CD4-positive, alpha-beta T cell (primary cell): ENCODE measurements around the gene CYTH4. TPM values are rescaled to one million over a fixed set of nuclear protein-coding genes. Genes with fewer than 3 reads are reported as not detected.

Source experiments
- ATAC-seq: fragments of 200-7000 bp; cut with Tn5 transposase; one replicate; pipeline ENCODE4 v1.10.0; 2022; ENCODE audit warnings: mild to moderate bottlenecking; ENCODE audit not compliant: poor library complexity
- CTCF ChIA-PET: fragments of 350-600 bp; sonication (Branson Sonifier 250); formaldehyde crosslinking; loops from one replicate; lab custom pipeline; 2021; ENCODE audit warnings: antibody characterized with exemption, inconsistent platforms; lab: Charles Lee
- POLR2A ChIA-PET: fragments of 350-600 bp; sonication (Branson Sonifier 250); formaldehyde crosslinking; loops from one replicate; lab custom pipeline; 2021; ENCODE audit warnings: antibody characterized with exemption, inconsistent platforms; lab: Charles Lee
- DNase-seq, 14 experiments: peaks; one replicate each; pipeline ENCODE4 v3.0.0-alpha.2; 2013 to 2020; ENCODE audit warnings: mixed read lengths in 2 of 14
- H3K27ac ChIP-seq, 2 donors: one replicate each; pipeline versions ENCODE4 v1.5.1 to v1.7.0; 2013; ENCODE audit warnings: low read length in 2 of 2, low read depth in 1 of 2, mild to moderate bottlenecking in 1 of 2
- H3K27me3 ChIP-seq, 2 experiments: 1 replicate in 1 of 2; 2 replicates in 1 of 2; pipeline versions ENCODE4 v1.6.1 to v1.7.0; 2013; ENCODE audit warnings: low read length in 2 of 2, control low read depth in 1 of 2, mild to moderate bottlenecking in 1 of 2, moderate library complexity in 1 of 2; ENCODE audit not compliant: insufficient read depth in 2 of 2, control insufficient read depth in 1 of 2
- H3K36me3 ChIP-seq: one replicate; pipeline ENCODE4 v1.6.1; 2013; ENCODE audit warnings: low read length, control low read depth; ENCODE audit not compliant: insufficient read depth
- H3K4me1 ChIP-seq: one replicate; pipeline ENCODE4 v1.6.1; 2013; ENCODE audit warnings: low read length, control low read depth; ENCODE audit not compliant: insufficient read depth
- H3K4me3 ChIP-seq: one replicate; pipeline ENCODE4 v1.5.1; 2013; ENCODE audit warnings: mild to moderate bottlenecking, low read length, moderate library complexity
- H3K9me3 ChIP-seq, 2 experiments: 1 replicate in 1 of 2; 2 replicates in 1 of 2; pipeline versions ENCODE4 v1.6.1 to v1.7.0; 2013; ENCODE audit warnings: low read length in 2 of 2, mild to moderate bottlenecking in 2 of 2, control low read depth in 1 of 2, moderate library complexity in 1 of 2; ENCODE audit not compliant: control insufficient read depth in 1 of 2, insufficient read depth in 1 of 2
- H3K27ac Mint-ChIP-seq: one replicate; pipeline ENCODE4 v1.8.0; 2020; ENCODE audit warnings: mixed read lengths
- H3K27me3 Mint-ChIP-seq: one replicate; pipeline ENCODE4 v1.8.0; 2021; ENCODE audit warnings: mixed read lengths
- H3K36me3 Mint-ChIP-seq: one replicate; pipeline ENCODE4 v1.8.0; 2021; ENCODE audit warnings: low read depth, mixed read lengths
- H3K4me1 Mint-ChIP-seq: one replicate; pipeline ENCODE4 v1.8.0; 2021; ENCODE audit warnings: low read depth, mixed read lengths
- H3K4me3 Mint-ChIP-seq: one replicate; pipeline ENCODE4 v1.8.0; 2020; ENCODE audit warnings: mild to moderate bottlenecking, mixed read lengths
- H3K9me3 Mint-ChIP-seq: one replicate; pipeline ENCODE4 v1.8.0; 2020; ENCODE audit warnings: mixed read lengths
- CTCF ChIP-seq: fragments of 200-600 bp; IDR thresholded peaks from one replicate; pipeline ENCODE4 v1.8.0; 2022; ENCODE audit warnings: antibody characterized with exemption, mild to moderate bottlenecking
- intact Hi-C, 2 experiments: fragments of 100-400 bp; cut with DNase I in 1 of 2; cut with micrococcal nuclease in 1 of 2; formaldehyde crosslinking; loops; one replicate each; pipeline versions ENCODE4 v1.15.1 to v1.9.0; 2023 to 2025; cut with DNase I, micrococcal nuclease
- total RNA-seq, 174 experiments: library from RNA in 2 of 174; stranded (reverse) in 2 of 174; gene quantifications; one replicate each; pipeline ENCODE4 v1.2.3 and lab custom pipeline; 2021 to 2026

The CYTH4 gene
- total RNA-seq, 2 experiments from 2014 or later, result 134 to 138 TPM

DNA sequence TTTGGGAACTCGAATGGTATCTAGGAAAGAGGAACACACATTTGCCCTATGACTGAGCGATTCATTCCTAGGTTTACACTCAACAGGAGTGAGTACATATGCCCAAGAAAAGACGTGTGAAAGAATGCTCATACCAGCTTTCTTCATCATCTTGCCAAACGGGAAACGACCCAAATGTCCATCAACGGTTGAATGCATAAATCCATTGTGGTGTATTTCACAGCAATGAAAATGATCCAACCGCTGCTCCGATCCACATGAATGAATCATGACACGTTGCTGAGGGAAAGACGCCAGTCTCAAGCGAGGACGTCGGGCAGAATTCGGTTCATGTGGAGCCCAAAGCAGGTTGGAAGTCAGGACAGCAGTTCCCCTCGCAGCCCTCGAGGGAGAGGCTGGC, 71.5 kb downstream of the CYTH4 start:
- Histone ChIP-seq H3K27ac (no peak overlapping the region), H3K4me3 (no peak overlapping the region), H3K27me3 (no peaks in the 10 kb centered on the region), H3K4me1 (no peaks in the 10 kb centered on the region), H3K36me3 (no peaks in the 10 kb centered on the region), H3K9me3 (no peaks in the 10 kb centered on the region)
- Mint-ChIP-seq H3K27me3 (no peaks in the 10 kb centered on the region), H3K9me3 (no peaks in the 10 kb centered on the region), H3K27ac (no peak overlapping the region), H3K36me3 (no peaks in the 10 kb centered on the region), H3K4me3 (no peak overlapping the region), H3K4me1 (no peaks in the 10 kb centered on the region)
- CTCF ChIA-PET, result no interaction called here
- intact Hi-C loops, result loop anchor here in 1 of 2 experiments (5.0 kb wide), 1 partner anchor 38 kb away; no protein-coding TSS in a partner anchor
- DNase-seq, result no peak
- no peak for ATAC-seq
- TF ChIP-seq CTCF, result no peak
- POLR2A ChIA-PET, result no interaction called here

GRCh38 chr22:37354261-37354660, 72.0 kb downstream of the CYTH4 start:
- no peak overlapping the region for H3K4me3 ChIP-seq
- no peak for TF ChIP-seq CTCF
- H3K4me1 ChIP-seq, result no peaks in the 10 kb centered on the region
- H3K9me3 ChIP-seq, result no peaks in the 10 kb centered on the region
- H3K27ac Mint-ChIP-seq, result no peak overlapping the region
- no peaks in the 10 kb centered on the region for H3K4me1 Mint-ChIP-seq
- H3K27ac ChIP-seq, result no peak overlapping the region
- ChIA-PET CTCF (no interaction called here), POLR2A (no interaction called here)
- no peak overlapping the region for H3K4me3 Mint-ChIP-seq
- intact Hi-C loops, result loop anchor here in 1 of 2 experiments (5.0 kb wide), 1 partner anchor 38 kb away; no protein-coding TSS in a partner anchor
- DNase-seq (no peak), ATAC-seq (no peak)
- no peaks in the 10 kb centered on the region for H3K27me3 Mint-ChIP-seq
- H3K36me3 ChIP-seq, result no peaks in the 10 kb centered on the region
- H3K36me3 Mint-ChIP-seq, result no peaks in the 10 kb centered on the region
- no peaks in the 10 kb centered on the region for H3K27me3 ChIP-seq
- no peaks in the 10 kb centered on the region for H3K9me3 Mint-ChIP-seq

DNA sequence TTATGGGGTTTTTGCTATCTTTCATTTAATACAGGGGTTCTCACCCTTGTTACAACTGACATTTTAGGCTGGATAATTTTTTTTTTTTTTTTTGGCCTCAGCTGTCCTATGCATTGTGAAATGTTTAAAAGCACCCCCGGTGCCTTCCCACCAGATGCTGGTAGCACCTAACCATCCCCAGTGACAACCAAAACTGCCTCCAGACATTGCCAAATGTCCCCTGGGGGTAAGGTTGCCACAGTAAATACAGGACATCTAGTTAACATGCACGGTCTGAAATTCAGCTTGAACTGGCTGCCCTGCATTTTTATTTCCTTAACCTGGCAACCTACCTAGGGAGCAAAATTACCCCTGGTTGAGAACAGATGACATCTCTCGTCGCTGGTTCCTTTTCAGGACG, 72.4 kb downstream of the CYTH4 start:
- ChIA-PET POLR2A (no interaction called here), CTCF (no interaction called here)
- intact Hi-C loops, result loop anchor here in 1 of 2 experiments (5.0 kb wide), 1 partner anchor 38 kb away; no protein-coding TSS in a partner anchor
- H3K4me1 ChIP-seq, result no peaks in the 10 kb centered on the region
- H3K36me3 Mint-ChIP-seq, result no peaks in the 10 kb centered on the region
- no peaks in the 10 kb centered on the region for H3K27me3 Mint-ChIP-seq
- H3K9me3 Mint-ChIP-seq, result no peaks in the 10 kb centered on the region
- H3K4me3 ChIP-seq, result no peak overlapping the region
- DNase-seq (no peak), ATAC-seq (no peak)
- no peak overlapping the region for H3K27ac ChIP-seq
- no peak for TF ChIP-seq CTCF
- no peaks in the 10 kb centered on the region for H3K9me3 ChIP-seq
- H3K4me3 Mint-ChIP-seq, result no peak overlapping the region
- H3K36me3 ChIP-seq, result no peaks in the 10 kb centered on the region
- no peaks in the 10 kb centered on the region for H3K27me3 ChIP-seq
- no peaks in the 10 kb centered on the region for H3K4me1 Mint-ChIP-seq
- H3K27ac Mint-ChIP-seq, result no peak overlapping the region
